DMS153 treated with DMSO at 0.1 percent for 48 hours (cell line): ENCODE data around the gene LRRC7.

Source experiments
- DNase-seq: peaks from one replicate; lab custom pipeline; 2025; ENCODE audit not compliant: unreplicated experiment; lab: John Stamatoyannopoulos, UW

Gene LRRC7

DNA sequence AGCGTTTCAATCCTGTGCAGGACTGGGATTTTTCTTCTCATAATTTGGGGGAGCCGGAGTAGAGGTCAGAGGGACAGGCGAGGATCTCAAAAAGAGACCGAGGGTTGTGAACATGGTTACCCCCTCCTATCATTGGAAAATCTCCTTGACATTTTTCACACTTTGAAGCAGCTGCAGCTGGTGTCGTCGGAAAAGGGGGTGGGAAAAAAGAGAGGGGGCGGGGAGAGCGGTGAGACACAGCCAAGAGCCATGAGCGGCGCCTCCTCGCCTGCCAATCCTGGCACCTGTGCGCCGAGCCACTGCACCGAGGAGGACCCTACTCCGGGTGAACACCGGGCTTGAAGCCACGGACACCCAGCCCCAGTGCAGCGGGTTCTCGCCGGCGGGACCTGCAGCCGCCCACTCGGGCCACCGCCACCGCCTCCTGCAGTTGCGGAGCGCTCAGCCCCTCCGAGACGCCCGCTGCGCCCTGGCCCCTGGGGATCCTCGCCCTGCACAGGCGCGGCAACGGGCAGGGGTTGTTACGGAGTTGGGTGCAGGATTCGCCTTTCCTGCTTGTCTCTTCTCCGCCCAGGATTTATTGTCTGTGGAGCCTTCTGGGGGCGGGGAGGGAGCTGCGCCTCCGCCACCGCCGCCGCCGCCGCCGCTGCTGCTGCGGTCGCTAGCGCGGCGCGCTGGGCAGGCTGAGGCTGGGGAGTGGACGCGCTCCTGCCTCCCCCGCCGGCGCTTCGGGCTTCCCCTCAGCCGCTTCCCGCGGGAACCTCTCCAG, at the start of gene LRRC7:
TSS of gene LRRC7 (plus strand) at position 271 of the 769 bp plus-strand sequence. CDS start 718 bp downstream, outside the sequence.
- peak; percentile 23 for DNase-seq

GRCh38 chr1:69519006-69519405, 48.7 kb upstream of the LRRC7 start:
- DNase-seq = no peak

- no peak for DNase-seq
Observed at GRCh38 chr1:69520326-69520725, 47.4 kb upstream of the LRRC7 start.

DNA sequence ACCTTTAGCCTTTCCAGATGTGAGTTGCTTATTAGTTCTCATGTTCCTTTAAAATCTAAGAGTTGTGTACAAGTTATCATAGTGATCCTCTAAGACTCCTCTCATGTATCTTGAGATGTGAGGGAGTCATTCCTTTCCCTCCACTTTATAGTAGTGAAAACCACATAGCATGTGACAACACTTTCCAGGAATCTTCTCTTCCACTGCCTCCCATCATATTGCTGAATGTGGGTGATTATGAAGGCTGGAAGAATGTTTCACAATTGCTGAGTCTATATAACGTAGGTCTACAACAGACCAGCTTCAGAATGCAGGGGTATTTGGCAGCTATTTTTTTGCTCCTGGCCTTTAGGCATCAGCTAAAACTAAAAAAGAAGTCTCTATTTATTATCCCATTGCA, 44.7 kb upstream of the LRRC7 start:
- no peak for DNase-seq

DNA sequence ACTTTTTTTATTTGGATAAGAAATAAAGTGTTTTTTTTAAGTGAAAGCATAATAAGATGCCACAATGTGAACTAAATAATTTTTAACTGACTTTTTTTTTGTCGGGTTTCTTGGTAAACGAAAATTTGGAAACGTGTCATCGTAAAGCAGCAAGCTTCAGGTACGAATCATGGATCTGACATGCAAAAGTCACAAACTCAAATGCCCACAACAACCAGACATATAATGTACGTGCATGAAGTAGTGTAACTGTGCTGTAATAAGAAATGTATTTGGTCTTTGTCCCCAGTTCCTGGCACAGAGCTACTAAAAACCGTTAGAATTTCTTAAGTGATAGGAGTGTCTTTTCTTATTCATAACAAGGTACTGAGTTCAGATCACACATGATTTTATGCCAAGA, 44.3 kb upstream of the LRRC7 start:
- DNase-seq = no peak

- no peak for DNase-seq
Observed at GRCh38 chr1:69524015-69524414, 43.7 kb upstream of the LRRC7 start.

- DNase-seq = no peak
Observed at GRCh38 chr1:69527273-69527672, 40.4 kb upstream of the LRRC7 start.

GRCh38 chr1:69528376-69528775, 39.3 kb upstream of the LRRC7 start:
- DNase-seq = no peak

DNA sequence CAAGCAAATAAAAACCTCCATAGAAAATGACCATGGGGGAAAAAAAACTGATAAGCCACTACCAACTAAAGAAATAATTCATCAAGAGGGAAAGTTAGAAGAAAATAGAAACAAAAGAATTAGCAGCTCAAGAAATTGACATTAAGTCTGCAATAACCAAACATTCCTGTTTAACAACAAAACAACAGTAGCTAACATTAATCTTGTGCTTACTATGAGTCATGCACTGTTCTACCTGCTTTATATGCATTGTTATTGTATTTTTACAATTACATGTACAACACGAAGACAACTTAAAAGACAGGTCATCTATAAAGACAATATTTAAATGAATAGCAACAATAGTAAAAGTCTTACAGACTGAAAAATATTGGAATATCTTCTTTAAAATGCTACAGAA, 34.4 kb upstream of the LRRC7 start:
- no peak for DNase-seq

GRCh38 chr1:69534829-69535228, 32.9 kb upstream of the LRRC7 start:
- no peak for DNase-seq

DNA sequence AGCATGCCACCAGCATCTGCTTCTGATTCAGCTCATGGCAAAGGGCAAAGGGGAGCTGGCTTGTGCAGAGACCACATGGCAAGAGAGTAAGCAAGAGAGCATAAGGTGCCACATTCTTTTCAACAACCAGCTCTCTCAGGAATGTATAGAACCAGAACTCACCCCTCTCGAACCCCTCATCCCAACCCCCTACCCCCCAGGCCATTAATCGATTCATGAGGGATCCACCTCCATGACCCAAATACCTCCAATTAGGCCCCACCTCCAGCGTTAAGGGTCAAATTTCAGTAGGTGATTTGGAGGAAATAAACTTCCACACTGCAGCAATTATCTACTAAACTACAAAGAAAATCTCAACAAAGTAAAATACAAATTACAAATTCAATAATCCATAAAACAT, 32.2 kb upstream of the LRRC7 start:
- no peak for DNase-seq

GRCh38 chr1:69540052-69540451, 27.7 kb upstream of the LRRC7 start:
- DNase-seq = no peak

GRCh38 chr1:69551476-69552324, 16.0 kb upstream of the LRRC7 start:
- no peak for DNase-seq

GRCh38 chr1:69553726-69554125, 14.0 kb upstream of the LRRC7 start:
- no peak for DNase-seq

- no peak for DNase-seq
Observed at GRCh38 chr1:69568421-69569174, 876 bp downstream of the LRRC7 start.

GRCh38 chr1:69569175-69569541, 1.4 kb downstream of the LRRC7 start:
- no peak for DNase-seq

DNA sequence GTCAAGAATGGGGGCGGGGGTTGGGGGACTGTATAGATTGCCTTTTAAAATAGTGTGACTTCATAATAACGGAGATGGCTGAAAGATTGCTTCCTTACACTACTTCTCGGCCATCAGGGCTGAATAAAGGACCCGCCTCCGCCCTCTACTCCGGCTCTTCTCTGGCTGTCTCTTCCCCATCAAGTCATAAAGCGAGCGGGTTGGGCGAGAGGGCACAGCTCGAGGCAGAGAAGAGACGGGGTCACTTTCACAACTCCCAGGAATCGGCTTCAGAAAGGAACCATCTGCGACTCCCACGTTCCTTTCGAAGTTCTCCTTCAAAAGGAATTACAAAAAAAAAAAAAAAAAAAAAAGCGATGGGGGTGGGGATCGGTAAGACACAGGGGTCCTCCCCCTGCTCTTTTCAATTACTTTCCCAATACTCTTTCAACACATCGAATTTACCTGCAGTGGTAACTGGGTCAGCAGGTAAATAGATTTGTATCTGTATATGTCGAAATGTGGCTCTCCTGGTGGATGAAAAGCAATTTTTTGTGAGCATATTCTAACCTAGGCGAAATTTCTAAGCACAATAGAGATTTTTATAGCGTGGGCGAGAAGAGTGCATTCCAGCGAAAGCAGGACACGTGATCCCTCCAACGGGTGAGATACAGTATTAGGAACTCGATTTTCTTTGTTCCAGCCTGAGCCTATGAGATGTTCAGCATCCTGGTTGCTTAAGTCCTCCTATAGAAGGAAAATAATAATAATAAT, 2.0 kb downstream of the LRRC7 start:
- DNase-seq = no peak

DNA sequence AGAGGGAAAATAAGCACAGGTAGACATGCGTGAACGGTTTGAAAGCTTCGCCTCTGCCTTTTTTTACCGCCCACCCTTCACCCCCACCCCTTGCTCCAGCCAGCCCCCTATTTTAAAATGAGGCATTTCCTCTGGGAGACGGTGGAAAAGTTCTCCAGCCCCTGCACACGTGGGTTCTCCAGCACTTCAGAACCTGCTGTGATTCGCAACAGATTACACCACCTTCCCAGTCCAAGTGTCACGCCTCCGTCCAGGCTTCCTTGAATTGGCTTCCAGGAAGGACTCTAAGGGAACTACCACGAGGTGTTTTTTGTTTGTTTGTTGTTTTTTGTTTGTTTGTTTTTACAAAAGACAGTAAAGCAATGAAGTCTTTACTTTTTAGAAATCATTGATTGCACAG, 2.6 kb downstream of the LRRC7 start:
- DNase-seq = no peak

DNA sequence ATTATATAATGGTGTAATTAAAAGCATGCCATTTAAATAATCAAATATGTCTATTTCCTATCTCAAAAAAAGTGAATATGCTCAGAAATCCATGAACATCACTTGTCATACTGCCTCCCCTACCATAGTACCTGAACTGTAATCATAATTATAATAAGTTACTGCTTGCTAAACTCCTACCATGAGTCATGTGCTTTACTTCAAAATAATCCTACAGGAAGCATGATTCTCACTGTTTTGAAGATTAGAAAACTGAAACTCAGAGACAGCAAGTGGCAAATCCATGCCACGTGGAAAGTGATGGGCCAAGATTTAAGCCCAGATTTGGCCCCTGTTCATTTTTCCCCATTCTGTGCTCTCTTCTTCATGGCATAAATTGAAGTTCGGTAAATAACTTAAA, 5.2 kb downstream of the LRRC7 start:
- no peak for DNase-seq

DNA sequence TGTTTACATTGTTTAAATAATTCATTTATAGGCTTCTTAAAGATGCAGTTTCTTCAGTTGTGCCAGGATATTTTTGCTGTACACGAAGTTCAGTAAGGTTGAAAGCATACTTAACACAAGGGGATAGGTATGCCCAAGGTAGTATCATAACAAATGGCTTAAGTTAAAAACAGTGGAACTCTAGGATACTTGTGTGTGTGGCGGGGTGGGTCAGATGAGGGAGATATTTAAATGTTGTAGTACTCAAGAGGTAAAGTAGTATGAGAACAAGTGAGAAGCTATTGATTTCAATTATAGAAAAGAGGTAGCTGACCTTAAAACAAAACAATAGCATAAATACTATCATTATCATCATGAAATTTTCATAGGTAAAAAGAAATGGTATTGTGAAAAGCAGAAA, 6.2 kb downstream of the LRRC7 start:
- DNase-seq = no peak

GRCh38 chr1:69585666-69586065, 17.9 kb downstream of the LRRC7 start:
- no peak for DNase-seq
